Right lobe of liver (tissue), 4 donors: ENCODE results near the gene RHBDL1.

Experiments
- CTCF ChIP-seq, 4 donors: fragments of 200-600 bp in 3 of 4; fragments of 450-650 bp in 1 of 4; IDR thresholded peaks; one replicate each; pipeline versions ENCODE4 v1.5.1 to v1.8.0; 2016 to 2022; ENCODE audit warnings: antibody characterized with exemption in 4 of 4, mild to moderate bottlenecking in 2 of 4
- POLR2A ChIP-seq: fragments of 450-650 bp; IDR thresholded peaks from one replicate; pipeline ENCODE4 v1.6.1; 2017; ENCODE audit warnings: antibody characterized with exemption, mild to moderate bottlenecking
- donor health status: DM: no; HTN: no; CAD: no.
- donor health status: DM: no; HTN: no; CAD: no.
- donor health status: DM: no; HTN: yes; CAD: no.

DNA sequence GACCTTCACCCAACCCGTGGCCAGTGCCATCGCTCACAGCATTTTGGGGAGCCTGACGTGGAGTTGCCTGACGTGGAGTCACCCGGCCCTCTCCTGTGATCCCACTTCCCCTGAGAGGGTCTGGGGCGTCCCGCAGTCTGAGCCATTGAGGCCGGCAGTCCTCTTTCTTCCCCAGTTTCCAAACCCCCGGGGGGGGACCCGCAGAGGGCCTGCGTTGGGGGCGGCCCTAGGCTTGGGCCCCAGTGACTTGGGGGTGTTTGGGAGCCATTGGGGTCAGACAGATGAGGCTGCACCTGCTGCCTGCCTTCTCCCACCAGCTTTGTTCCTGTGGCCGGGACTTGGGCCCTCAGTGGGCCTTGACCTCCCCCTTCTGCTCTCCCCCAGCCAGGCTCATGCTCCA lies 5.8 kb upstream of the RHBDL1 start:
- TF ChIP-seq CTCF (IDR thresholded peaks at IDR 0.05) (no peak), POLR2A (no peak)
